Measurements from ENCODE around the gene SQSTM1.

DNA sequence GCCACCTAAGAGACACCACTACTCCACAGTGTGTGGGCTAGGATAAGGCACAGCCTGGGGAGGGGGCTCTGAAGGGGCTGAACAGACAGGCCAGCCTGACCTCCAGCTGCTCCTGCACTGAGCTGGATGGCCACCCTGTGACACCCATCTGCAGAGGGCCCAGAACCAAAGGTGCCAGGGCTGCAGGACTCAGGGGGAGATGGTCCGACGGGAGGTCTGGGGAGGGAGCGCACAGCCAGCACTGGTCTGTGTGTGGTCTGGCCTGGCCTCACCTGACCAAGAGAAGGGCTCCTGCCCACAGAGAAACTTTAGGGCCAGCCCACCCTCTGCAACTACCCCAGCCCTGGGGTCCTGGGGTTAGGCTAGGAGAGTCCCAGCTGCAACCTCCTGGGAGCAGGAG lies 26.1 kb upstream of the SQSTM1 start:
- TF ChIP-seq POLR2A (IDR thresholded peaks at IDR 0.05) = no peak
- TF ChIP-seq, protein P1, sequence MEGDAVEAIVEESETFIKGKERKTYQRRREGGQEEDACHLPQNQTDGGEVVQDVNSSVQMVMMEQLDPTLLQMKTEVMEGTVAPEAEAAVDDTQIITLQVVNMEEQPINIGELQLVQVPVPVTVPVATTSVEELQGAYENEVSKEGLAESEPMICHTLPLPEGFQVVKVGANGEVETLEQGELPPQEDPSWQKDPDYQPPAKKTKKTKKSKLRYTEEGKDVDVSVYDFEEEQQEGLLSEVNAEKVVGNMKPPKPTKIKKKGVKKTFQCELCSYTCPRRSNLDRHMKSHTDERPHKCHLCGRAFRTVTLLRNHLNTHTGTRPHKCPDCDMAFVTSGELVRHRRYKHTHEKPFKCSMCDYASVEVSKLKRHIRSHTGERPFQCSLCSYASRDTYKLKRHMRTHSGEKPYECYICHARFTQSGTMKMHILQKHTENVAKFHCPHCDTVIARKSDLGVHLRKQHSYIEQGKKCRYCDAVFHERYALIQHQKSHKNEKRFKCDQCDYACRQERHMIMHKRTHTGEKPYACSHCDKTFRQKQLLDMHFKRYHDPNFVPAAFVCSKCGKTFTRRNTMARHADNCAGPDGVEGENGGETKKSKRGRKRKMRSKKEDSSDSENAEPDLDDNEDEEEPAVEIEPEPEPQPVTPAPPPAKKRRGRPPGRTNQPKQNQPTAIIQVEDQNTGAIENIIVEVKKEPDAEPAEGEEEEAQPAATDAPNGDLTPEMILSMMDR (IDR thresholded peaks at IDR 0.05) = no peak
